Stimulated activated naive CD4-positive, alpha-beta T cell treated with Interleukin-2 at 50 U/mL for 16 hours (primary cell): Measurements from ENCODE around the gene TGM6.

Experiments used
- DNase-seq: peaks from one replicate; lab custom pipeline; 2025; lab: John Stamatoyannopoulos, UW

Gene TGM6

GRCh38 chr20:2455771-2456497 lies 75.2 kb downstream of the TGM6 start:
- DNase-seq = no peak

- no peak for DNase-seq
Observed at GRCh38 chr20:2458919-2459499, 78.3 kb downstream of the TGM6 start.

GRCh38 chr20:2459981-2460751 lies 79.5 kb downstream of the TGM6 start:
- DNase-seq = no peak

- no peak for DNase-seq
Observed at GRCh38 chr20:2460752-2461424, 80.2 kb downstream of the TGM6 start.

- DNase-seq = no peak
Observed at GRCh38 chr20:2462484-2462883, 81.8 kb downstream of the TGM6 start.

- no peak for DNase-seq
Observed at GRCh38 chr20:2463616-2464365, 83.1 kb downstream of the TGM6 start.

GRCh38 chr20:2465100-2465499 lies 84.4 kb downstream of the TGM6 start:
- DNase-seq = no peak

GRCh38 chr20:2467412-2467811 lies 86.7 kb downstream of the TGM6 start:
- DNase-seq = no peak

- no peak for DNase-seq
Observed at GRCh38 chr20:2468581-2469407, 88.1 kb downstream of the TGM6 start.

- DNase-seq = peak; percentile 52
Observed at GRCh38 chr20:2469991-2470422, 89.3 kb downstream of the TGM6 start.

- peak; percentile 97 for DNase-seq
Observed at GRCh38 chr20:2470423-2471193, 89.9 kb downstream of the TGM6 start, which contains the start of gene SNRPB. Gene SNRPB (minus strand): TSS chr20:2470789. CDS start chr20:2470690, 99 bp downstream.

GRCh38 chr20:2473516-2473915 lies 92.8 kb downstream of the TGM6 start:
- DNase-seq = no peak

- DNase-seq = no peak
Observed at GRCh38 chr20:2475850-2476741, 95.4 kb downstream of the TGM6 start.

GRCh38 chr20:2476742-2477615 lies 96.3 kb downstream of the TGM6 start:
- no peak for DNase-seq

- no peak for DNase-seq
Observed at GRCh38 chr20:2480381-2480780, 99.7 kb downstream of the TGM6 start.
